Panc1 (cell line): ENCODE results near the gene RBMS1. TPM values are rescaled to one million over a fixed set of nuclear protein-coding genes. Genes with fewer than 3 reads are reported as not detected.

Source experiments
- ATAC-seq: fragments of 200-7000 bp; cut with Tn5 transposase; 2 replicates; pipeline ENCODE4 v1.9.1; 2020; ENCODE audit warnings: mild to moderate bottlenecking, moderate library complexity
- BruUV-seq: library from RNA; stranded (reverse); fragments of 400-500 nt; replicated peaks from 2 replicates; lab custom pipeline; 2021; lab: Mats Ljungman, UMichigan
- CTCF ChIA-PET: fragments of 300-600 bp; sonication (Branson Sonifier 250); formaldehyde crosslinking; loops from one replicate; lab custom pipeline; 2022; ENCODE audit warnings: antibody characterized with exemption; lab: Charles Lee
- POLR2A ChIA-PET: fragments of 300-600 bp; sonication (Branson Sonifier 250); formaldehyde crosslinking; loops from one replicate; lab custom pipeline; 2022; ENCODE audit warnings: antibody characterized with exemption; lab: Charles Lee
- DNase-seq: peaks from one replicate; pipeline ENCODE4 v3.0.0-alpha.2; 2010; ENCODE audit warnings: low read depth, low spot score
- H3K27ac ChIP-seq: 2 replicates; pipeline ENCODE4 v1.5.1; 2011; ENCODE audit warnings: mild to moderate bottlenecking, low read length, inconsistent platforms
- H3K27me3 ChIP-seq: fragments of 200-500 bp; sonication (Bioruptor generic); 2 replicates; pipeline ENCODE4 v1.6.0; 2014; ENCODE audit warnings: low read length, inconsistent platforms; ENCODE audit not compliant: control insufficient read depth, insufficient read depth
- H3K36me3 ChIP-seq: fragments of 200-500 bp; sonication (Bioruptor generic); 2 replicates; pipeline ENCODE4 v1.5.1; 2014; ENCODE audit warnings: inconsistent platforms, mild to moderate bottlenecking, low read length, moderate library complexity; ENCODE audit not compliant: control insufficient read depth, insufficient read depth
- H3K4me1 ChIP-seq: 2 replicates; pipeline ENCODE4 v1.5.1; 2011; ENCODE audit warnings: inconsistent platforms, mild to moderate bottlenecking, low read length, moderate library complexity; ENCODE audit not compliant: control insufficient read depth, insufficient read depth
- H3K4me3 ChIP-seq, 2 experiments: 2 replicates each; pipeline ENCODE4 v1.5.1; 2011 to 2012; ENCODE audit warnings: low read depth in 2 of 2, low read length in 2 of 2, mild to moderate bottlenecking in 2 of 2, inconsistent platforms in 1 of 2, moderate library complexity in 1 of 2
- H3K9me3 ChIP-seq: fragments of 200-500 bp; sonication (Bioruptor generic); 2 replicates; pipeline ENCODE4 v1.5.1; 2014; ENCODE audit warnings: low read depth, mild to moderate bottlenecking, inconsistent platforms, low read length, moderate library complexity; ENCODE audit not compliant: control insufficient read depth, insufficient read depth
- CTCF ChIP-seq: fragments of 450-650 bp; IDR thresholded peaks from 2 replicates; pipeline ENCODE4 v1.5.1; 2017; ENCODE audit warnings: mild to moderate bottlenecking
- POLR2AphosphoS5 ChIP-seq: IDR thresholded peaks from 2 replicates; pipeline ENCODE4 v1.6.1; 2012; ENCODE audit warnings: mild to moderate bottlenecking, low read depth, low read length, moderate library complexity
- REST ChIP-seq, 2 experiments: IDR thresholded peaks; 2 replicates each; pipeline ENCODE4 v1.6.1; 2011 to 2012; ENCODE audit warnings: low read depth in 2 of 2, control low read depth in 1 of 2, low read length in 1 of 2, mild to moderate bottlenecking in 1 of 2, moderate library complexity in 1 of 2; ENCODE audit not compliant: insufficient read depth in 1 of 2
- SIN3A ChIP-seq: IDR thresholded peaks from 2 replicates; pipeline ENCODE4 v1.6.1; 2012; ENCODE audit warnings: low read depth, mild to moderate bottlenecking, low read length, moderate library complexity, borderline replicate concordance; ENCODE audit not compliant: insufficient read depth
- TCF7L2 ChIP-seq: IDR thresholded peaks from 2 replicates; pipeline ENCODE4 v1.6.1; 2011; ENCODE audit warnings: mild to moderate bottlenecking, low read depth, low read length, inconsistent platforms
- in situ Hi-C: cut with HindIII; loops from 2 replicates; pipeline ENCODE4 v1.10.0; 2016; ENCODE audit warnings: low sequenced_read_pairs, low pct_unique_long_range_greater_than_20kb
- intact Hi-C: fragments of 100-400 bp; cut with micrococcal nuclease; formaldehyde crosslinking; loops from one replicate; pipeline ENCODE4 v1.10.0; 2022; ENCODE audit not compliant: unreplicated experiment
- total RNA-seq: library from RNA; stranded (reverse); gene quantifications from one replicate; pipeline ENCODE4 v1.2.1, GENCODE V29; 2021; ENCODE audit not compliant: unreplicated experiment

RBMS1 gene
- total RNA-seq, 1 experiment from 2014 or later: 67.0 TPM

GRCh38 chr2:160458718-160459453 is 34.7 kb downstream of the RBMS1 start:
- no peak for TF ChIP-seq REST (IDR thresholded peaks at IDR 0.05; ENCODE audit: insufficient read depth in 1 of 2, low read depth in 2 of 2, low read length in 1 of 2)
- no peak for TF ChIP-seq TCF7L2
- no peak for TF ChIP-seq CTCF
- no peak for TF ChIP-seq POLR2AphosphoS5
- no peak for TF ChIP-seq SIN3A
- intact Hi-C loops (no loop called here), in situ Hi-C loops (no loop called here)
- H3K4me1 ChIP-seq: peaks cover 7% of the 10 kb centered on the region; the same call in 1 of the 2 replicates
- no peak overlapping the region for H3K27ac ChIP-seq
- no peaks in the 10 kb centered on the region for H3K9me3 ChIP-seq
- H3K27me3 ChIP-seq: no peaks in the 10 kb centered on the region
- H3K4me3 ChIP-seq: no peak overlapping the region
- ATAC-seq (no peak), DNase-seq (no peak)
- CTCF ChIA-PET: no interaction called here
- no peaks in the 10 kb centered on the region for H3K36me3 ChIP-seq
- POLR2A ChIA-PET: no interaction called here
- BruUV-seq: no TSS peak

- in situ Hi-C loops (no loop called here), intact Hi-C loops (no loop called here)
- Histone ChIP-seq H3K27ac (no peak overlapping the region), H3K4me1 (peaks cover 7% of the 10 kb centered on the region; the same call in 1 of the 2 replicates), H3K9me3 (no peaks in the 10 kb centered on the region), H3K4me3 (no peak overlapping the region), H3K36me3 (no peaks in the 10 kb centered on the region), H3K27me3 (no peaks in the 10 kb centered on the region)
- POLR2A ChIA-PET: interaction anchor here (0.7 kb wide), 1 partner anchor 63 kb away, joined by 5 read pairs; no protein-coding TSS in a partner anchor
- CTCF ChIA-PET: no interaction called here
- DNase-seq (no peak), ATAC-seq (no peak)
- BruUV-seq: no TSS peak
- TF ChIP-seq TCF7L2 (no peak), REST (IDR thresholded peaks at IDR 0.05; ENCODE audit: insufficient read depth in 1 of 2, low read depth in 2 of 2, low read length in 1 of 2) (no peak), SIN3A (no peak), CTCF (no peak), POLR2AphosphoS5 (no peak)
Measured at GRCh38 chr2:160457588-160457987, 36.0 kb downstream of the RBMS1 start.
